Tibial artery (tissue), 4 donors: ENCODE results near the gene NDRG3.

Source experiments
- DNase-seq, 2 donors: peaks; one replicate each; pipeline ENCODE4 v3.0.0-alpha.2; 2019
- H3K27ac ChIP-seq, 2 donors: fragments of 200-600 bp; sonication (generic) in 1 of 2; 1 replicate in 1 of 2; 2 replicates in 1 of 2; pipeline ENCODE4 v1.5.1; 2018 to 2019; ENCODE audit warnings: mild to moderate bottlenecking in 1 of 2
- H3K27me3 ChIP-seq, 2 donors: fragments of 200-600 bp; sonication (generic) in 1 of 2; one replicate each; pipeline versions ENCODE4 v1.5.1 to v1.6.0; 2016 to 2019
- H3K36me3 ChIP-seq, 3 donors: fragments of 200-600 bp; sonication (generic) in 2 of 3; one replicate each; pipeline ENCODE4 v1.5.1; 2016 to 2019; ENCODE audit warnings: mild to moderate bottlenecking in 2 of 3
- H3K4me1 ChIP-seq, 4 donors: fragments of 200-600 bp; sonication (generic) in 2 of 4; 1 replicate in 3 of 4; 2 replicates in 1 of 4; pipeline ENCODE4 v1.5.1; 2016 to 2019
- H3K4me3 ChIP-seq, 2 donors: fragments of 200-600 bp; sonication (generic) in 1 of 2; 1 replicate in 1 of 2; 2 replicates in 1 of 2; pipeline ENCODE4 v1.5.1; 2018 to 2019; ENCODE audit warnings: mild to moderate bottlenecking in 2 of 2
- H3K9me3 ChIP-seq, 3 donors: fragments of 200-600 bp; sonication (generic) in 1 of 3; one replicate each; pipeline ENCODE4 v1.5.1; 2016 to 2019
- CTCF ChIP-seq, 2 experiments: fragments of 200-600 bp in 1 of 2; fragments of 450-650 bp in 1 of 2; IDR thresholded peaks; one replicate each; pipeline ENCODE4 v1.5.1; 2017 to 2019; ENCODE audit warnings: antibody characterized with exemption in 2 of 2, mild to moderate bottlenecking in 1 of 2, moderate library complexity in 1 of 2
- intact Hi-C: fragments of 100-400 bp; cut with DNase I; formaldehyde crosslinking; loops from one replicate; pipeline ENCODE4 v1.15.0; 2023; ENCODE audit warnings: low total_unique reads

NDRG3 gene

GRCh38 chr20:36629719-36630681 is 115.9 kb downstream of the NDRG3 start:
- H3K4me1 ChIP-seq, result no peaks in the 10 kb centered on the region
- H3K4me3 ChIP-seq, result no peak overlapping the region
- H3K36me3 ChIP-seq, result no peaks in the 10 kb centered on the region
- H3K27me3 ChIP-seq, result no peaks in the 10 kb centered on the region
- H3K9me3 ChIP-seq, result no peaks in the 10 kb centered on the region
- H3K27ac ChIP-seq, result no peak overlapping the region
- intact Hi-C loops, result no loop called here
- DNase-seq, result no peak
- TF ChIP-seq CTCF (IDR thresholded peaks at IDR 0.05), result no peak

GRCh38 chr20:36628076-36628475 is 117.8 kb downstream of the NDRG3 start:
- Histone ChIP-seq H3K9me3 (no peaks in the 10 kb centered on the region), H3K4me3 (no peak overlapping the region), H3K4me1 (no peaks in the 10 kb centered on the region), H3K27ac (no peak overlapping the region), H3K27me3 (no peaks in the 10 kb centered on the region), H3K36me3 (no peaks in the 10 kb centered on the region)
- no peak for TF ChIP-seq CTCF (IDR thresholded peaks at IDR 0.05)
- DNase-seq, result no peak
- intact Hi-C loops, result no loop called here

- Histone ChIP-seq H3K4me1 (no peaks in the 10 kb centered on the region), H3K27me3 (no peaks in the 10 kb centered on the region), H3K27ac (no peak overlapping the region), H3K9me3 (no peaks in the 10 kb centered on the region), H3K4me3 (no peak overlapping the region), H3K36me3 (no peaks in the 10 kb centered on the region)
- intact Hi-C loops, result no loop called here
- no peak for TF ChIP-seq CTCF (IDR thresholded peaks at IDR 0.05)
- no peak for DNase-seq
These were observed 121.0 kb downstream of the NDRG3 start for GRCh38 chr20:36624944-36625324.

GRCh38 chr20:36624068-36624943 is 121.6 kb downstream of the NDRG3 start:
- H3K27ac ChIP-seq, result no peak overlapping the region
- H3K4me1 ChIP-seq, result no peaks in the 10 kb centered on the region
- no peaks in the 10 kb centered on the region for H3K9me3 ChIP-seq
- intact Hi-C loops, result no loop called here
- no peaks in the 10 kb centered on the region for H3K36me3 ChIP-seq
- H3K27me3 ChIP-seq, result no peaks in the 10 kb centered on the region
- TF ChIP-seq CTCF (IDR thresholded peaks at IDR 0.05), result no peak
- no peak overlapping the region for H3K4me3 ChIP-seq
- no peak for DNase-seq

- no peaks in the 10 kb centered on the region for H3K36me3 ChIP-seq
- H3K27ac ChIP-seq, result no peak overlapping the region
- H3K9me3 ChIP-seq, result no peaks in the 10 kb centered on the region
- DNase-seq, result no peak
- H3K27me3 ChIP-seq, result no peaks in the 10 kb centered on the region
- H3K4me3 ChIP-seq, result no peak overlapping the region
- intact Hi-C loops, result no loop called here
- H3K4me1 ChIP-seq, result no peaks in the 10 kb centered on the region
- TF ChIP-seq CTCF (IDR thresholded peaks at IDR 0.05), result no peak
These were observed 122.4 kb downstream of the NDRG3 start for GRCh38 chr20:36623444-36623843.
